IPS-20b (cell line): Measurements from ENCODE around the gene SRPK2.
"Not testable (repeated sequence)": the region's sequence is repeated elsewhere in the genome, so short reads cannot be mapped to it uniquely, and the experiment has no call there.

ENCODE experiments used
- H3K27ac ChIP-seq: one replicate; pipeline ENCODE4 v1.5.1; 2013; ENCODE audit warnings: low read length
- H3K27me3 ChIP-seq: 2 replicates; pipeline ENCODE4 v1.6.1; 2013; ENCODE audit warnings: mild to moderate bottlenecking, low read length, inconsistent platforms; ENCODE audit not compliant: insufficient read depth
- H3K36me3 ChIP-seq: 2 replicates; pipeline ENCODE4 v1.6.1; 2013; ENCODE audit warnings: low read depth, mild to moderate bottlenecking, inconsistent platforms, low read length, moderate library complexity; ENCODE audit not compliant: insufficient read depth
- H3K4me1 ChIP-seq: 2 replicates; pipeline ENCODE4 v1.6.1; 2013; ENCODE audit warnings: mild to moderate bottlenecking, control low read depth, inconsistent platforms, low read length, moderate library complexity; ENCODE audit not compliant: insufficient read depth
- H3K4me3 ChIP-seq: 2 replicates; pipeline ENCODE4 v1.5.1; 2013; ENCODE audit warnings: mild to moderate bottlenecking, low read length, inconsistent platforms
- H3K9ac ChIP-seq: 2 replicates; pipeline ENCODE4 v1.6.1; 2013; ENCODE audit warnings: low read depth, mild to moderate bottlenecking, inconsistent platforms, low read length, moderate library complexity
- H3K9me3 ChIP-seq: 2 replicates; pipeline ENCODE4 v1.6.1; 2013; ENCODE audit warnings: mild to moderate bottlenecking, low read depth, low read length, inconsistent platforms; ENCODE audit not compliant: insufficient read depth

SRPK2 gene

DNA sequence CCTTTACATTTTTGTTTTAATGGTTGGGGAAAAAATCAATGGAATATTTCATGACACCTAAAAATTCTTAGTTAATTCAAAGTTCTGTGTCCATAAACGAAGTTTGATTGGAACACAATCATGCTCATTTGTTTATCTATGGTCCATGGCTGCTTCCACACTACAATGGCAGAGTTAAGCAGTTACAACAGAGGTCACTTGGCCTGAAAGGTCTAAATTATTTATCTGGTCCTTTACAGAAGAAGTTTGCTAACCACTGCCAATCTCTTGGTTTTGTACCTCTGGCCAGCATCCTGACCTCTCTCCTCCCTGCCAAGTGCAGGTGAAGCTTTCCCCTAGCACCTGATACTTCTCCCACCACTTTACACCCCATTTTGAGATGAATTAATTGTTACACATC lies 61.5 kb downstream of the SRPK2 start:
- no peaks in the 10 kb centered on the region for H3K9me3 ChIP-seq
- H3K9ac ChIP-seq: no peak overlapping the region
- H3K4me3 ChIP-seq: no peak overlapping the region
- H3K4me1 ChIP-seq: no peaks in the 10 kb centered on the region
- H3K36me3 ChIP-seq: no peaks in the 10 kb centered on the region
- H3K27me3 ChIP-seq: no peaks in the 10 kb centered on the region
- no peak overlapping the region for H3K27ac ChIP-seq

DNA sequence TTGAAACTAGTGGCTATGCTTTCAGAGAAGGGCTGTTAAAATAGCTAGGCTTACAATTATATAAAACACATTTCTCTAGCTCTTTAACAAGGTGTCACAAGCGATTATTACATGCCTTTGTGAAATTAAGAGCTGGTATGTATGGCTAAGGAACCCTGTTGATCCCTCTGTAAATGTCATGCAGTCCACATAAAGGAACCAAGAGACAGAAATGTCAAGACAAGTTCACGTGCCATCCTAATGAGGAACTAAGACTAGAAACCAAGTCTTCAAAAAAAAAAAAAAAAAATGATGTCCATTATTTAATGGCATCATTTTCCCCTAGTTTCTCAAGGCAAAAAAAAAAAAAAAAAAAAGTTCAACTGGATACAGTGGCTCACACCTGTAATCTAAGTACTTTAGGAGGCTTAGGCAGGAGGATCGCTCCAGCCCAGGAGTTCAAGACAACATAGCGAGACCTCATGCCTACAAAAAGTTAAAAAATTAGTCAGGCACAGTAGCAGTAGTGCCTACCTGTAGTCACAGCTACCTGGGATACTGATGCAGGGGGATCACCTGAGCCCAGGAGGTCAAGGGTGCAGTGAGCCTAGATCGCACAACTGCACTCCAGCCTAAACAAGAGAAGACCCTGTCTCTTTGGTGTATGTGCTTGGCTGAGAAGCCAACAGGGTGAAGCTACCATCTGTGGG lies 63.4 kb downstream of the SRPK2 start:
- Histone ChIP-seq H3K27ac (no peak overlapping the region), H3K9ac (no peak overlapping the region), H3K27me3 (no peaks in the 10 kb centered on the region), H3K4me1 (no peaks in the 10 kb centered on the region), H3K36me3 (no peaks in the 10 kb centered on the region), H3K4me3 (no peak overlapping the region), H3K9me3 (no peaks in the 10 kb centered on the region)

DNA sequence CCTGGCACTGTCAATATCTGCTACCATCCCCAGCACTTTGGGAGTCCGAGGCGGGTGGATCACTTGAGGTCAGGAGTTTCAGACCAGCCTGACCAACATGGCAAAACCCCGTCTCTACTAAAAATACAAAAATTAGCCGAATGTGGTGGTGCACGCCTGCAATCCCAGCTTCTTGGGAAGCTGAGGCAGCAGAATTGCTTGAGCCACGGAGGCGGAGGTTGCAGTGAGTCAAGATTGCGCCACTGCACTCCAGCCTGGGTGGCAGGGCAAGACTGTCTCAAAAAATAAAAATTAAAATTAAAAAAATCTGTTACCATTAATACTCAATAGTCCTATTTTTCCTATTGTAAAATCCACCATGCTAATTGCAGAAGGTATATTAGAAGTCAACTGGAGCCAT lies 64.1 kb downstream of the SRPK2 start:
- H3K9ac ChIP-seq, H3K36me3 ChIP-seq, H3K4me1 ChIP-seq, H3K27ac ChIP-seq, H3K27me3 ChIP-seq, H3K9me3 ChIP-seq, H3K4me3 ChIP-seq: not testable (repeated sequence)

DNA sequence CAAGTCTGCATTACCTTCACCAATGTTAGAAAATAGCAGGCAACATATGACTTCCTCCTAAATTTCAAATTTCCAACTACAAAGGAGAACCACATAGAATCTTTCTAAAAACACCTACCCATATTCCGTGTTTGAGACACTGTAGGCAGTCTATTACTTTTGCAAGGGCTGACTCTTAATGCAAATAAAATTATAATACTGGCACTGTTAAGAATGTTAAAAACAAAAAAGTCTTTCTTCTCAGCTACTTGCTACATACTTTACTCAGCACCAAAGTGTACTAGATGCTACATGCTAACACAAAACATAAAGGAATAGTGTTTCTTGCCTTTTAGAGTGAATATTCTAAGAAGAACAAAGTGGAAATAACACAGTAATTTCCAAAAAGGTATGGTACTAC lies 65.4 kb downstream of the SRPK2 start:
- Histone ChIP-seq H3K27ac (no peak overlapping the region), H3K36me3 (no peaks in the 10 kb centered on the region), H3K9ac (no peak overlapping the region), H3K27me3 (no peaks in the 10 kb centered on the region), H3K4me3 (no peak overlapping the region), H3K9me3 (no peaks in the 10 kb centered on the region), H3K4me1 (no peaks in the 10 kb centered on the region)

DNA sequence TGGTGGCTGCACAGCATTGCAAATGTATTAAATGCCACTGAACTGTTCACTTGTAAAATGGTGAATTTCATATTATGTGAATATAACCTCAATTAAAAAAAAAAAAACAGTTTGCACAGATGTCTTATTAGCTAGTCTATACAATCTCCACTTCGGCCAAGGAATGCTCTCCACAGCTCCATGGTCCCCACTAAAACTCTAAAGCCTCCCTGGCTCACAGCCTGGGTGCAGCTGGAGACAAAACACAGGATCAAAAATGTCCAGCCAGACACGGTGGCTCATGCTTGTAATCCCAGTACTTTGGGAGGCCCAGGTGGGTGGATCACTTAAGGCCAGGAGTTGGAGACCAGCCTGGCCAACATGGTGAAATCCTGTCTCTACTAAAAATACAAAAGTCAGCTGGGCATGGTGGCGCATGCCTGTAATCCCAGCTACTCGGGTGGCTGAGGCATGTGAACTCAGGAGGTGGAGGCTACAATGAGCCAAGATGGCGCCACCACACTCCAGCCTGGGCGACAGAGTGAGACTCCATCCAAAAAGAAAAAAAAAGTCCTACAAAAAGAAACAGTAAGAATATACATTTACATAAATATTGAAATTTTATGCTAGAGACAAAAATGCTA lies 66.0 kb downstream of the SRPK2 start:
- Histone ChIP-seq H3K9me3 (no peaks in the 10 kb centered on the region), H3K4me3 (no peak overlapping the region), H3K27me3 (no peaks in the 10 kb centered on the region), H3K4me1 (no peaks in the 10 kb centered on the region), H3K27ac (no peak overlapping the region), H3K9ac (no peak overlapping the region), H3K36me3 (no peaks in the 10 kb centered on the region)

DNA sequence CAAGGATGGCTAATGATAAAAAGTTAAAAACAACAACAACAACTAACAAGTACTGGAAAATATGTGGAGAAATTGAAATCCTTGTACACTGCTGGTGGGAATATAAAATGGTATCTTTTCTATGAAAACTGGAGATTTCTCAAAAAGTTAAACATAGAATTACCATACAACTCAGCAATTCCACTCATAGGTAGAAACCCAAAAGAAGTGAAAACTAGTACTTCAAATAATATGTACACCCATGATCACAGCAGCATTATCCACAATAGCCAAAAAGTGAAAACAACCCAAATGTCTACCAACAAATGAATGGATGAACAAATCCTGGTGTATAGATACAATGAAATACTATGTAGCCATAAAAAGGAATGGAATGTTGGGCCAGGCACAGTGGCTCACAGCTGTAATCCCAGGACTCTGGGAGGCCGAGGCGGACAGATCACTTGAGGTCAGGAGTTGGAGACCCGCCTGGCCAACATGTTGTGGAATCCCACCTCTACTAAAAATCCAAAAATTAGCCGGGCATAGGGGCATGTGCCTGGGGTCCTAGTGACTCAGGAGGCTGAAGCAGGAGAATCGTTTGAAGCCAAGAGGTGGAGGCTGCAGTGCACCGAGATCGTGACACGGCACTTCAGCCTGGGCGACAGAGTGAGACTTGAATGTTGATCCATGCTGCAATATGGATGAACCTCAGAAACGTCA lies 66.8 kb downstream of the SRPK2 start:
- no peak overlapping the region for H3K9ac ChIP-seq
- H3K27me3 ChIP-seq: no peaks in the 10 kb centered on the region
- no peak overlapping the region for H3K27ac ChIP-seq
- H3K4me3 ChIP-seq: no peak overlapping the region
- H3K9me3 ChIP-seq: no peaks in the 10 kb centered on the region
- no peaks in the 10 kb centered on the region for H3K36me3 ChIP-seq
- no peaks in the 10 kb centered on the region for H3K4me1 ChIP-seq

DNA sequence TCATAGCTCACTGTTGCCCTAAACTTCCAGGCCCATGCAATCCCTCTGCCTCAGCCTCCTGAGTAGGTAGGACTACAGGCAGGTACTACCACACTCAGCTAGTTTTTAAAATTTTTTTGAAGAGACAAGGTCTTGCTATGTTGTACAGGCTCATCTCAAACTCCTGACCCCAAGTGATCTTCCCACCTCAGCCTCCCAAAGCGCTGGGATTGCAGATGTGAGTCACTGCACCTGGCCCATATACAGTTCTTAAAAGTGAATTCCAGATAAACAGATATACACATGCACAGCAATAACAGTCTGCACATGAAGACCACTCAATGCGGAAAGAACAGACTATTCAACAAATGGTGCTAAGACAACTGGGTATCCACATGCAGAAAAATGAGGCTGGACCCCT lies 67.8 kb downstream of the SRPK2 start:
- H3K4me3 ChIP-seq: no peak overlapping the region
- no peaks in the 10 kb centered on the region for H3K36me3 ChIP-seq
- H3K27me3 ChIP-seq: no peaks in the 10 kb centered on the region
- no peaks in the 10 kb centered on the region for H3K4me1 ChIP-seq
- H3K9ac ChIP-seq: no peak overlapping the region
- no peak overlapping the region for H3K27ac ChIP-seq
- H3K9me3 ChIP-seq: no peaks in the 10 kb centered on the region

DNA sequence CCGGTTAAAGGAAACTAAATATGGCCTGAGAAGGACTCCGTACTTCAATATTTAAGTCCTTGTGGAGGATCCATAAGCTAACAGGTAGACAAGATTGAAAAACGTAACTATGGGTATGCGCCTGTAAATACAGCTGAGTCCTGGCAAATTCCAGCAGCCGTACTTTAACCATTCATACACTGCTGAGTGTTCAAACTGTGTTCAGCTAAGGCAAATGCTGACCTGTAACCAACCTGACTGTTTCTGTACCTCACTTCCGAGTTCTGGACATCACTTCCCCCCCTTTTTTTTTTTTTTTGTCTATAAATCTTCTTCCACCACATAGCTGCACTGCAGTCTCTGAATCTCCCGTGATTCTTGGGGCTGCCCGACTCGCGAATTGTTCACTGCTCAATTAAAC lies 69.1 kb downstream of the SRPK2 start:
- Histone ChIP-seq H3K27me3 (no peaks in the 10 kb centered on the region), H3K36me3 (no peaks in the 10 kb centered on the region), H3K4me1 (no peaks in the 10 kb centered on the region), H3K4me3 (no peak overlapping the region), H3K27ac (no peak overlapping the region), H3K9me3 (no peaks in the 10 kb centered on the region), H3K9ac (no peak overlapping the region)

DNA sequence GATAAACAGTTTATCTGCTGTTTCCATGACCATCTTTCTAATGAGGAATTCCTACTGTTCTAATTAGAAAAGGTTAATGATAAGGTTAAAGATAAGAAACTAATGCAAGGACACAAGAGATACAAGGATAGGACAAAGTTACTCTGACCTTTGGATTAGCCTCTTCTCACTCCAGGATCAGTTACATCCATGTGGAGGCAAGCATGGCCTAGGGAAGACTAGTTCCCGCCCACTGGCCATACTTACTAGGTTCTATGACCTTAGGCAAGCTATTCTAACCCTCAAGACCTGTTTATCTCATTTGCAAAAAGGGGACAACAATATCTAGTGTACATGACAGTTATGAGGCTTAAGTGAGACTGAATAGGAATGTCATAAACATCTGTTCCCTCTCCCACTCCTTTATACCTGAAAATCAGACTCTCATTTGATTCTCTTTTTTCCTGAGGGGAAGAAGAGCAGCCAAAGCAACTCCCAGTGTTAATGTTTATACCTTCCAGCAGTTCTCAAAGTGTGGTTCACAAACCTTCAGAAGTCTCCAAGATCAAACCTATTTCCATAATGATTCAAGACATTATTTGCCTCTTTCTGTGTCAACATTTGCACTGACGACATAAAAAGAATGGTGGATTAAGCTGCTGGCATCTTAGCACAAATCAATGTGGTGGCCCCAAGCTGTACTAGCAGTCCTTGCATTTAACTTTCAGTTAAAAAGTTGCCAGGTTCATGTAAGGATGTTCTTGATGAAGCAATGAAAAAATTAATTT lies 72.0 kb downstream of the SRPK2 start:
- no peaks in the 10 kb centered on the region for H3K4me1 ChIP-seq
- no peaks in the 10 kb centered on the region for H3K9me3 ChIP-seq
- no peak overlapping the region for H3K27ac ChIP-seq
- H3K27me3 ChIP-seq: no peaks in the 10 kb centered on the region
- H3K4me3 ChIP-seq: no peak overlapping the region
- no peak overlapping the region for H3K9ac ChIP-seq
- no peaks in the 10 kb centered on the region for H3K36me3 ChIP-seq

DNA sequence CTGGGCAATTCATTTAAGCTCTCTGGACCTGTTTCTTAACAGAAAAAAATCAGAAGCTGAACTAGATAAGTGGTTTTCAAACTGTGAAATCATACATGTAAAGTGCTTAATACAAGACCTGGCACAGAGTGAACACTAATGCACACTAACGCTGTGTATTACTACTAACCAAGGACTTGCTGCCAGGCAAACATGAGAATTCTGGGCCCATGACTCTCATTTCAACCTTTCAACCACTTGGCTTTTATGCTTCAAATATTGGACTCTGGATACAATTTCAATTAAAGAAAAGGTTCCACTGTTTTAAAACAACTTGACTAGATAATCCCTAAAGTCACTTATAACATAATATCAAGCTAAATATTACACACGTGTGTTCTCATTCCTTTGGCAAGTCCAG lies 73.4 kb downstream of the SRPK2 start:
- Histone ChIP-seq H3K4me1 (no peaks in the 10 kb centered on the region), H3K36me3 (no peaks in the 10 kb centered on the region), H3K27ac (no peak overlapping the region)

DNA sequence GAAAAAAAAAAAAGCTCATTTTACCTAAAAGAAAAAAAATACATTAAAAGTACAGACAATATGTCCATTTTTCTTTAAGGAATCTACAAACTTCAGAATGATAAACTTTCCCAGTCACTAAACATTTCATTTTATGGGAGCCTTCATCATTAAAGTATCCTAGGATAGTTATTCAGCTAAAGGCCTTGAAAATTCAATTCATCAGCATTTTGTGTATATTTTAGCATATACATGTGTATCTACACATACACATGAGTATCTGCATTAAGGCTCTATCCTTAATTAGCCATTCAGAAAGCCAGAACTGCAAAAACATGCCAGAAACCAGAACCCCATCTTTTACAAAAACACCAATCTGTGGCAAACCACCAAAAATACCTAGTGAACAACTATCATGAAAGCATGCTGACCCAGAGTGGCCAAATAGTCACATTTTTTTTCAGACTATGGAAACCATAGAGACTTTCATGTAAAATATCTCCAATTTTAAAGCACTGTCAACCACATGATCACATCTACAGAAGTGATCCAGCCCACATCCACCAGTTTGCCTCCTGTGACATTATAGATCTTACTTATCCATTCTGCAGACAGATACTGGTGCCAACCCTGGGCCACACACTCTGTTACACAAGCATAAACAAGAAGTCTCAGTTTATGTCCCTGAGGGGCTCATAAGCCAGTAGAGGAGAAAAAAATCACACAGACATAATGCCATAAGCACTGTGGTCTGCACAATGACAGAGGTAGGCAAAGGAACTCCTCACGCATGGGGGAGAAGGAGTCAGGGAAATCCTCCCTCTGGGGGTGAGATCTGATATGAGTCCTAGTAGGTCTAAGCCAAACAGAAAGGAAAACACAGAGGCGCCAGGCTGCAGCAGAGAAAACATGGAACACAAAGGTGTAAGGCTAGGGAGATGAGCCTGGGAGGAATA lies 79.2 kb downstream of the SRPK2 start:
- Histone ChIP-seq H3K9ac (no peak overlapping the region), H3K36me3 (no peaks in the 10 kb centered on the region), H3K27ac (no peak overlapping the region), H3K9me3 (no peaks in the 10 kb centered on the region), H3K27me3 (no peaks in the 10 kb centered on the region), H3K4me3 (no peak overlapping the region), H3K4me1 (peaks cover 2% of the 10 kb centered on the region)

More for the DNA sequence above, 73.4 kb downstream of the SRPK2 start:
- Histone ChIP-seq H3K9ac (no peak overlapping the region), H3K9me3 (no peaks in the 10 kb centered on the region), H3K27me3 (no peaks in the 10 kb centered on the region), H3K4me3 (no peak overlapping the region)
